ENCODE data around the gene ABCC11.

- TF ChIP-seq, protein P1, sequence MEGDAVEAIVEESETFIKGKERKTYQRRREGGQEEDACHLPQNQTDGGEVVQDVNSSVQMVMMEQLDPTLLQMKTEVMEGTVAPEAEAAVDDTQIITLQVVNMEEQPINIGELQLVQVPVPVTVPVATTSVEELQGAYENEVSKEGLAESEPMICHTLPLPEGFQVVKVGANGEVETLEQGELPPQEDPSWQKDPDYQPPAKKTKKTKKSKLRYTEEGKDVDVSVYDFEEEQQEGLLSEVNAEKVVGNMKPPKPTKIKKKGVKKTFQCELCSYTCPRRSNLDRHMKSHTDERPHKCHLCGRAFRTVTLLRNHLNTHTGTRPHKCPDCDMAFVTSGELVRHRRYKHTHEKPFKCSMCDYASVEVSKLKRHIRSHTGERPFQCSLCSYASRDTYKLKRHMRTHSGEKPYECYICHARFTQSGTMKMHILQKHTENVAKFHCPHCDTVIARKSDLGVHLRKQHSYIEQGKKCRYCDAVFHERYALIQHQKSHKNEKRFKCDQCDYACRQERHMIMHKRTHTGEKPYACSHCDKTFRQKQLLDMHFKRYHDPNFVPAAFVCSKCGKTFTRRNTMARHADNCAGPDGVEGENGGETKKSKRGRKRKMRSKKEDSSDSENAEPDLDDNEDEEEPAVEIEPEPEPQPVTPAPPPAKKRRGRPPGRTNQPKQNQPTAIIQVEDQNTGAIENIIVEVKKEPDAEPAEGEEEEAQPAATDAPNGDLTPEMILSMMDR (IDR thresholded peaks at IDR 0.05; ENCODE audit: insufficient read depth, low read length, poor library complexity, severe bottlenecking), result no peak
- TF ChIP-seq EZH2phosphoT487 (conservative IDR thresholded peaks at IDR 0.05; ENCODE audit: low read length), result no peak
Observed at GRCh38 chr16:48204825-48205151, 42.6 kb downstream of the ABCC11 start.

Data from SU-DHL-6 (cell line).